GM23338 (cell line): ENCODE measurements around the gene JPH3. TPM values are rescaled to one million over a fixed set of nuclear protein-coding genes. Genes with fewer than 3 reads are reported as not detected.

Source experiments
- ATAC-seq: fragments of 200-7000 bp; cut with Tn5 transposase; 3 replicates; pipeline ENCODE4 v1.9.1; 2020
- DNase-seq: peaks from one replicate; pipeline ENCODE4 v3.0.0-alpha.2; 2015; ENCODE audit warnings: low spot score
- H2AFZ ChIP-seq: fragments of 200-600 bp; sonication (generic); 2 replicates; pipeline ENCODE4 v1.8.0; 2016; ENCODE audit warnings: antibody characterized with exemption, mild to moderate bottlenecking, moderate library complexity
- H3F3A ChIP-seq: fragments of 200-600 bp; sonication (generic); replicated peaks from 2 replicates; pipeline ENCODE4 v1.8.0; 2017; ENCODE audit warnings: antibody characterized with exemption, mixed run types, low read depth
- H3K27ac ChIP-seq: fragments of 200-600 bp; sonication (generic); 2 replicates; pipeline ENCODE4 v1.6.1; 2016; ENCODE audit warnings: low read depth
- H3K27me3 ChIP-seq: fragments of 200-600 bp; sonication (generic); 2 replicates; pipeline ENCODE4 v1.8.0; 2016; ENCODE audit warnings: mild to moderate bottlenecking, mixed run types, moderate library complexity; ENCODE audit not compliant: insufficient read depth
- H3K36me3 ChIP-seq: fragments of 200-600 bp; sonication (generic); 2 replicates; pipeline ENCODE4 v1.8.0; 2016; ENCODE audit warnings: mild to moderate bottlenecking; ENCODE audit not compliant: insufficient read depth
- H3K4me1 ChIP-seq: fragments of 200-600 bp; sonication (generic); 2 replicates; pipeline ENCODE4 v1.8.0; 2016; ENCODE audit warnings: mild to moderate bottlenecking, moderate library complexity; ENCODE audit not compliant: insufficient read depth
- H3K4me2 ChIP-seq: fragments of 200-600 bp; sonication (generic); 2 replicates; pipeline ENCODE4 v1.7.1; 2017; ENCODE audit warnings: mixed run types
- H3K4me3 ChIP-seq: fragments of 200-600 bp; sonication (generic); 2 replicates; pipeline ENCODE4 v1.6.1; 2016; ENCODE audit warnings: mixed run types
- H3K79me2 ChIP-seq: fragments of 200-600 bp; sonication (generic); replicated peaks from 2 replicates; pipeline ENCODE4 v1.8.0; 2017; ENCODE audit warnings: mild to moderate bottlenecking; ENCODE audit not compliant: insufficient read depth
- H3K9me2 ChIP-seq: fragments of 200-600 bp; sonication (generic); 2 replicates; pipeline ENCODE4 v1.8.0; 2017; ENCODE audit not compliant: insufficient read depth
- H4K20me1 ChIP-seq: fragments of 200-600 bp; sonication (generic); replicated peaks from 2 replicates; pipeline ENCODE4 v1.8.0; 2017; ENCODE audit warnings: mild to moderate bottlenecking; ENCODE audit not compliant: insufficient read depth
- H3K27ac Mint-ChIP-seq: 2 replicates; pipeline ENCODE4 v1.8.0; 2020; ENCODE audit warnings: inconsistent platforms, mild to moderate bottlenecking, moderate library complexity, mixed read lengths
- H3K27me3 Mint-ChIP-seq: 3 replicates; pipeline ENCODE4 v1.8.0; 2022; ENCODE audit warnings: low read depth, mild to moderate bottlenecking, moderate library complexity, mixed read lengths, inconsistent platforms; ENCODE audit not compliant: insufficient read depth, poor library complexity
- H3K36me3 Mint-ChIP-seq: 3 replicates; pipeline ENCODE4 v1.8.0; 2021; ENCODE audit warnings: low read depth, mild to moderate bottlenecking, inconsistent platforms, moderate library complexity, mixed read lengths
- H3K4me1 Mint-ChIP-seq: 3 replicates; pipeline ENCODE4 v1.8.0; 2020; ENCODE audit warnings: mild to moderate bottlenecking, inconsistent platforms, mixed read lengths
- H3K4me3 Mint-ChIP-seq: 3 replicates; pipeline ENCODE4 v1.8.0; 2021; ENCODE audit warnings: moderate library complexity, mild to moderate bottlenecking, inconsistent platforms, mixed read lengths
- H3K9me3 Mint-ChIP-seq: 3 replicates; pipeline ENCODE4 v1.8.0; 2020; ENCODE audit warnings: moderate library complexity, mild to moderate bottlenecking, inconsistent platforms, mixed read lengths
- CREB1 ChIP-seq: fragments of 250-450 bp; sonication (Bioruptor Pico); IDR thresholded peaks from 2 replicates; pipeline ENCODE4 v1.5.0; 2020; ENCODE audit warnings: low read depth, mild to moderate bottlenecking, moderate library complexity
- EZH2 ChIP-seq: fragments of 200-600 bp; sonication (generic); IDR thresholded peaks from one replicate; pipeline ENCODE4 v1.8.0; 2017; ENCODE audit warnings: antibody characterized with exemption, mild to moderate bottlenecking, low read depth; ENCODE audit not compliant: unreplicated experiment
- EZH2phosphoT487 ChIP-seq: fragments of 200-600 bp; sonication (generic); IDR thresholded peaks from one replicate; pipeline ENCODE4 v1.8.1; 2018; ENCODE audit warnings: antibody characterized with exemption; ENCODE audit not compliant: unreplicated experiment
- JUNB ChIP-seq: IDR thresholded peaks from one replicate; pipeline ENCODE4 v1.6.1; 2016; ENCODE audit warnings: antibody characterized with exemption; ENCODE audit not compliant: unreplicated experiment
- NANOG ChIP-seq: IDR thresholded peaks from 2 replicates; pipeline ENCODE4 v1.6.1; 2016; ENCODE audit warnings: antibody characterized with exemption, borderline replicate concordance
- POLR2AphosphoS5 ChIP-seq: IDR thresholded peaks from 2 replicates; pipeline ENCODE4 v1.6.1; 2016; ENCODE audit warnings: antibody characterized with exemption, low read depth
- ZNF114 ChIP-seq: fragments of 250-450 bp; sonication (Bioruptor Pico); IDR thresholded peaks from 2 replicates; pipeline ENCODE4 v1.5.0; 2020; ENCODE audit warnings: mild to moderate bottlenecking, moderate library complexity
- polyA plus RNA-seq: library from polyadenylated mRNA; unstranded; fragments of >200 nt; fragmentation: Nextera tagmentation; extraction: Ambion mirVana; gene quantifications from 2 replicates; pipeline ENCODE4 v1.2.1, GENCODE V29; 2016
- total RNA-seq: library from RNA; depleted of rRNA; stranded (reverse); fragments of >200 nt; shearing (Covaris generic); gene quantifications from 2 replicates; pipeline ENCODE4 v1.2.3, GENCODE V29; 2014
- TF ChIP-seq, protein P1 (sequence below): IDR thresholded peaks from one replicate; pipeline ENCODE4 v1.6.1; 2018; ENCODE audit warnings: antibody characterized with exemption; ENCODE audit not compliant: unreplicated experiment
- TF ChIP-seq, protein P2 (sequence below): fragments of 250-450 bp; sonication (Bioruptor Pico); IDR thresholded peaks from 2 replicates; pipeline ENCODE4 v1.5.0; 2020; ENCODE audit warnings: mild to moderate bottlenecking, moderate library complexity

Gene JPH3
- total and polyA plus RNA-seq, 2 experiments from 2014 or later = 8.4 to 38.3 TPM

DNA sequence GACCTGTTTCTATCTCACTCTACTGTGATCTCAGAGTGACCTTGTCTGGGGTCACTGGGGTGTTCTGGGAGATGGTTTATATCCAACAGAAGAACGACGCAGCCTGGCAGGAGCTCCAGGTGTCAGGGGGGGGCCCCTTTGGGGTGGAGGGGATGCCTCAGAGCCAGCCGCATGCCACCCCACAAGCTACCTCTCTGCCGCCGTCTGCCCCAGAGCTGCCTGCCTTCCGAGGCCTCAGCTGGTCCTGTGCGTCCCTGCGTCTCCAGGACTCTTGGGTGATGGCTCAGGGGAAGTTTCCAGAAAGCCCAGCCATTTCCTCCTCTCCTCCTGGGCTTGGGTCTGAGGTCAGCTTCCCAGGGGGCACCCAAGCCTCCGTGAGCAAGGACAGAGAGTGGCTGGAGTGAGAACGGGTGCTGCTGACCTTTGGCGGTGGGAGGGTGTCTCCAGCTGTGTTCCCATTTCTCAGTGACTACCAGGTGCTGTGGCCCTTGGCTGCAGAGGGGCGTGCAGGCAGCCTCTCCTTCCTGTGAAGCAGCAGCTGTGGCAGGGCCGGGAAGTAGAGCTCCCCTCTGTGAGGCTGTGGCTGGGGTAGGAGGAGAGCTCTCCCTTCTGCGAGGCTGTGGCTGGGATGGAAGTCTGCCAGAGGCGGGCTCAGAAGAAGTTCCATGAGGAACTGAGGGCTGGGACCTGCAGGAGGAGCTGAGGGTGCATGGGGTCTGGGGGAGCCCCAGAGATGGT is 19.8 kb downstream of the JPH3 start (continued):
- TF ChIP-seq, protein P1, sequence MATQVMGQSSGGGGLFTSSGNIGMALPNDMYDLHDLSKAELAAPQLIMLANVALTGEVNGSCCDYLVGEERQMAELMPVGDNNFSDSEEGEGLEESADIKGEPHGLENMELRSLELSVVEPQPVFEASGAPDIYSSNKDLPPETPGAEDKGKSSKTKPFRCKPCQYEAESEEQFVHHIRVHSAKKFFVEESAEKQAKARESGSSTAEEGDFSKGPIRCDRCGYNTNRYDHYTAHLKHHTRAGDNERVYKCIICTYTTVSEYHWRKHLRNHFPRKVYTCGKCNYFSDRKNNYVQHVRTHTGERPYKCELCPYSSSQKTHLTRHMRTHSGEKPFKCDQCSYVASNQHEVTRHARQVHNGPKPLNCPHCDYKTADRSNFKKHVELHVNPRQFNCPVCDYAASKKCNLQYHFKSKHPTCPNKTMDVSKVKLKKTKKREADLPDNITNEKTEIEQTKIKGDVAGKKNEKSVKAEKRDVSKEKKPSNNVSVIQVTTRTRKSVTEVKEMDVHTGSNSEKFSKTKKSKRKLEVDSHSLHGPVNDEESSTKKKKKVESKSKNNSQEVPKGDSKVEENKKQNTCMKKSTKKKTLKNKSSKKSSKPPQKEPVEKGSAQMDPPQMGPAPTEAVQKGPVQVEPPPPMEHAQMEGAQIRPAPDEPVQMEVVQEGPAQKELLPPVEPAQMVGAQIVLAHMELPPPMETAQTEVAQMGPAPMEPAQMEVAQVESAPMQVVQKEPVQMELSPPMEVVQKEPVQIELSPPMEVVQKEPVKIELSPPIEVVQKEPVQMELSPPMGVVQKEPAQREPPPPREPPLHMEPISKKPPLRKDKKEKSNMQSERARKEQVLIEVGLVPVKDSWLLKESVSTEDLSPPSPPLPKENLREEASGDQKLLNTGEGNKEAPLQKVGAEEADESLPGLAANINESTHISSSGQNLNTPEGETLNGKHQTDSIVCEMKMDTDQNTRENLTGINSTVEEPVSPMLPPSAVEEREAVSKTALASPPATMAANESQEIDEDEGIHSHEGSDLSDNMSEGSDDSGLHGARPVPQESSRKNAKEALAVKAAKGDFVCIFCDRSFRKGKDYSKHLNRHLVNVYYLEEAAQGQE = no peak

DNA sequence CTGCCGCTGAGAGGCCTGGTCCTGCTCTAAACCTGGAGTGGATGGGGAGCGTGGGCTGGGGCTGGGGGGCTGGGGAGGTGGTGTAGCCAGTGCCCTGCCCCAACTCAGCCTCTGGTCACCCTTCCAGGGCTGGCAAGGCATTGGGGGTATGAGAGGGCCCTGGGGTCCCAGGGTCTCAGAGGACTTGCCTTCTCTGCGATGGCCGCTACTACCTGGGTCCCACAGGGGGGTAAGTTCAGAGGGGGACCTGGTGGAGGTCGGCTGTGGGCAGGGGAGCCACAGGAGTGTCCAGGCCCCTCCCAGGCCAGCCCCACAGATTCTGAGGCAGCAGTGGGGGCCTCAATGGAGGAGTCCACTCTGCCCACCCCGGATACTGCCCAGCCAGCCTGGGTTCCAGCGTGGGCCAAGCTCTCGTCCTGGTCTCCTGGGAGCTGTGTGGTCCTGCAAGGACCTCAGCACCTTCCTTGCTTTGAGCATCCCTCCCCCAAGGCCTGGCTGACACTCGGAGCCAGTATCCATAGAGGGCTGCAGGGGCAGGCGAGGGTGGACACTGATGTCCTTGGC is 20.5 kb downstream of the JPH3 start:
- Histone ChIP-seq H4K20me1 (no peaks in the 10 kb centered on the region), H3K4me3 (no peak overlapping the region), H3K4me1 (no peaks in the 10 kb centered on the region; the same call in 1 of the 2 replicates), H3K9me2 (no peaks in the 10 kb centered on the region), H3F3A (no peaks in the 10 kb centered on the region), H3K27me3 (no peaks in the 10 kb centered on the region), H3K36me3 (no peaks in the 10 kb centered on the region), H3K27ac (no peak overlapping the region), H3K79me2 (0 out of 2 replicates have a peak, but pooled peaks cover 14% of the 10 kb centered on the region), H3K4me2 (no peak overlapping the region), H2AFZ (no peak overlapping the region)
- Mint-ChIP-seq H3K9me3 (no peaks in the 10 kb centered on the region), H3K27me3 (peaks cover 19% of the 10 kb centered on the region), H3K4me3 (no peak overlapping the region), H3K36me3 (no peaks in the 10 kb centered on the region), H3K4me1 (peaks cover 35% of the 10 kb centered on the region), H3K27ac (no peak overlapping the region)
- DNase-seq (no peak), ATAC-seq (no peak)
- TF ChIP-seq EZH2 = no peak
- TF ChIP-seq NANOG = no peak
- no peak for TF ChIP-seq POLR2AphosphoS5
- TF ChIP-seq, protein P2, sequence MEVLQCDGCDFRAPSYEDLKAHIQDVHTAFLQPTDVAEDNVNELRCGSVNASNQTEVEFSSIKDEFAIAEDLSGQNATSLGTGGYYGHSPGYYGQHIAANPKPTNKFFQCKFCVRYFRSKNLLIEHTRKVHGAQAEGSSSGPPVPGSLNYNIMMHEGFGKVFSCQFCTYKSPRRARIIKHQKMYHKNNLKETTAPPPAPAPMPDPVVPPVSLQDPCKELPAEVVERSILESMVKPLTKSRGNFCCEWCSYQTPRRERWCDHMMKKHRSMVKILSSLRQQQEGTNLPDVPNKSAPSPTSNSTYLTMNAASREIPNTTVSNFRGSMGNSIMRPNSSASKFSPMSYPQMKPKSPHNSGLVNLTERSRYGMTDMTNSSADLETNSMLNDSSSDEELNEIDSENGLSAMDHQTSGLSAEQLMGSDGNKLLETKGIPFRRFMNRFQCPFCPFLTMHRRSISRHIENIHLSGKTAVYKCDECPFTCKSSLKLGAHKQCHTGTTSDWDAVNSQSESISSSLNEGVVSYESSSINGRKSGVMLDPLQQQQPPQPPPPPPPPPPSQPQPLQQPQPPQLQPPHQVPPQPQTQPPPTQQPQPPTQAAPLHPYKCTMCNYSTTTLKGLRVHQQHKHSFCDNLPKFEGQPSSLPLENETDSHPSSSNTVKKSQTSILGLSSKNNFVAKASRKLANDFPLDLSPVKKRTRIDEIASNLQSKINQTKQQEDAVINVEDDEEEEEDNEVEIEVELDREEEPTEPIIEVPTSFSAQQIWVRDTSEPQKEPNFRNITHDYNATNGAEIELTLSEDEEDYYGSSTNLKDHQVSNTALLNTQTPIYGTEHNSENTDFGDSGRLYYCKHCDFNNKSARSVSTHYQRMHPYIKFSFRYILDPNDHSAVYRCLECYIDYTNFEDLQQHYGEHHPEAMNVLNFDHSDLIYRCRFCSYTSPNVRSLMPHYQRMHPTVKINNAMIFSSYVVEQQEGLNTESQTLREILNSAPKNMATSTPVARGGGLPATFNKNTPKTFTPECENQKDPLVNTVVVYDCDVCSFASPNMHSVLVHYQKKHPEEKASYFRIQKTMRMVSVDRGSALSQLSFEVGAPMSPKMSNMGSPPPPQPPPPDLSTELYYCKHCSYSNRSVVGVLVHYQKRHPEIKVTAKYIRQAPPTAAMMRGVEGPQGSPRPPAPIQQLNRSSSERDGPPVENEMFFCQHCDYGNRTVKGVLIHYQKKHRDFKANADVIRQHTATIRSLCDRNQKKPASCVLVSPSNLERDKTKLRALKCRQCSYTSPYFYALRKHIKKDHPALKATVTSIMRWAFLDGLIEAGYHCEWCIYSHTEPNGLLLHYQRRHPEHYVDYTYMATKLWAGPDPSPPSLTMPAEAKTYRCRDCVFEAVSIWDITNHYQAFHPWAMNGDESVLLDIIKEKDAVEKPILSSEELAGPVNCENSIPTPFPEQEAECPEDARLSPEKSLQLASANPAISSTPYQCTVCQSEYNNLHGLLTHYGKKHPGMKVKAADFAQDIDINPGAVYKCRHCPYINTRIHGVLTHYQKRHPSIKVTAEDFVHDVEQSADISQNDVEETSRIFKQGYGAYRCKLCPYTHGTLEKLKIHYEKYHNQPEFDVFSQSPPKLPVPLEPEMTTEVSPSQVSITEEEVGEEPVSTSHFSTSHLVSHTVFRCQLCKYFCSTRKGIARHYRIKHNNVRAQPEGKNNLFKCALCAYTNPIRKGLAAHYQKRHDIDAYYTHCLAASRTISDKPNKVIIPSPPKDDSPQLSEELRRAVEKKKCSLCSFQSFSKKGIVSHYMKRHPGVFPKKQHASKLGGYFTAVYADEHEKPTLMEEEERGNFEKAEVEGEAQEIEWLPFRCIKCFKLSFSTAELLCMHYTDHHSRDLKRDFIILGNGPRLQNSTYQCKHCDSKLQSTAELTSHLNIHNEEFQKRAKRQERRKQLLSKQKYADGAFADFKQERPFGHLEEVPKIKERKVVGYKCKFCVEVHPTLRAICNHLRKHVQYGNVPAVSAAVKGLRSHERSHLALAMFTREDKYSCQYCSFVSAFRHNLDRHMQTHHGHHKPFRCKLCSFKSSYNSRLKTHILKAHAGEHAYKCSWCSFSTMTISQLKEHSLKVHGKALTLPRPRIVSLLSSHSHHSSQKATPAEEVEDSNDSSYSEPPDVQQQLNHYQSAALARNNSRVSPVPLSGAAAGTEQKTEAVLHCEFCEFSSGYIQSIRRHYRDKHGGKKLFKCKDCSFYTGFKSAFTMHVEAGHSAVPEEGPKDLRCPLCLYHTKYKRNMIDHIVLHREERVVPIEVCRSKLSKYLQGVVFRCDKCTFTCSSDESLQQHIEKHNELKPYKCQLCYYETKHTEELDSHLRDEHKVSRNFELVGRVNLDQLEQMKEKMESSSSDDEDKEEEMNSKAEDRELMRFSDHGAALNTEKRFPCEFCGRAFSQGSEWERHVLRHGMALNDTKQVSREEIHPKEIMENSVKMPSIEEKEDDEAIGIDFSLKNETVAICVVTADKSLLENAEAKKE (CRISPR knock-in tag) = no peak
- TF ChIP-seq, protein P1 = no peak
- no peak for TF ChIP-seq ZNF114 (CRISPR knock-in tag)
- TF ChIP-seq EZH2phosphoT487 = no peak
- TF ChIP-seq JUNB = no peak
- TF ChIP-seq CREB1 (CRISPR knock-in tag) = no peak
